GM06990 (cell line): ENCODE results near the gene HDAC10.

Experiments
- DNase-seq: peaks from one replicate; pipeline ENCODE4 v3.0.0-alpha.2; 2011; ENCODE audit not compliant: insufficient read length; ENCODE audit errors: extremely low read depth
- H3K27me3 ChIP-seq: replicated peaks from 2 replicates; pipeline ENCODE4 v1.6.0; 2011; ENCODE audit warnings: low read length; ENCODE audit not compliant: control insufficient read depth, insufficient read depth
- H3K36me3 ChIP-seq: 2 replicates; pipeline ENCODE4 v1.5.1; 2011; ENCODE audit warnings: low read length; ENCODE audit not compliant: control insufficient read depth, insufficient read depth
- H3K4me3 ChIP-seq: replicated peaks from 2 replicates; pipeline ENCODE4 v1.5.1; 2011; ENCODE audit warnings: low read depth, mild to moderate bottlenecking, control low read depth, low read length
- TF ChIP-seq, protein P1 (sequence below): IDR thresholded peaks from 2 replicates; pipeline ENCODE4 v1.5.1; 2011; ENCODE audit warnings: low read length, control low read depth, mild to moderate bottlenecking, inconsistent platforms; ENCODE audit not compliant: insufficient read depth, poor library complexity, severe bottlenecking

Gene HDAC10

GRCh38 chr22:50259302-50259701, 8.2 kb upstream of the HDAC10 start:
- Histone ChIP-seq H3K36me3 (no peaks in the 10 kb centered on the region; the same call in none of the 2 replicates), H3K27me3 (no peaks in the 10 kb centered on the region), H3K4me3 (no peak overlapping the region)
- TF ChIP-seq, protein P1, sequence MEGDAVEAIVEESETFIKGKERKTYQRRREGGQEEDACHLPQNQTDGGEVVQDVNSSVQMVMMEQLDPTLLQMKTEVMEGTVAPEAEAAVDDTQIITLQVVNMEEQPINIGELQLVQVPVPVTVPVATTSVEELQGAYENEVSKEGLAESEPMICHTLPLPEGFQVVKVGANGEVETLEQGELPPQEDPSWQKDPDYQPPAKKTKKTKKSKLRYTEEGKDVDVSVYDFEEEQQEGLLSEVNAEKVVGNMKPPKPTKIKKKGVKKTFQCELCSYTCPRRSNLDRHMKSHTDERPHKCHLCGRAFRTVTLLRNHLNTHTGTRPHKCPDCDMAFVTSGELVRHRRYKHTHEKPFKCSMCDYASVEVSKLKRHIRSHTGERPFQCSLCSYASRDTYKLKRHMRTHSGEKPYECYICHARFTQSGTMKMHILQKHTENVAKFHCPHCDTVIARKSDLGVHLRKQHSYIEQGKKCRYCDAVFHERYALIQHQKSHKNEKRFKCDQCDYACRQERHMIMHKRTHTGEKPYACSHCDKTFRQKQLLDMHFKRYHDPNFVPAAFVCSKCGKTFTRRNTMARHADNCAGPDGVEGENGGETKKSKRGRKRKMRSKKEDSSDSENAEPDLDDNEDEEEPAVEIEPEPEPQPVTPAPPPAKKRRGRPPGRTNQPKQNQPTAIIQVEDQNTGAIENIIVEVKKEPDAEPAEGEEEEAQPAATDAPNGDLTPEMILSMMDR, result no peak
- no peak for DNase-seq

DNA sequence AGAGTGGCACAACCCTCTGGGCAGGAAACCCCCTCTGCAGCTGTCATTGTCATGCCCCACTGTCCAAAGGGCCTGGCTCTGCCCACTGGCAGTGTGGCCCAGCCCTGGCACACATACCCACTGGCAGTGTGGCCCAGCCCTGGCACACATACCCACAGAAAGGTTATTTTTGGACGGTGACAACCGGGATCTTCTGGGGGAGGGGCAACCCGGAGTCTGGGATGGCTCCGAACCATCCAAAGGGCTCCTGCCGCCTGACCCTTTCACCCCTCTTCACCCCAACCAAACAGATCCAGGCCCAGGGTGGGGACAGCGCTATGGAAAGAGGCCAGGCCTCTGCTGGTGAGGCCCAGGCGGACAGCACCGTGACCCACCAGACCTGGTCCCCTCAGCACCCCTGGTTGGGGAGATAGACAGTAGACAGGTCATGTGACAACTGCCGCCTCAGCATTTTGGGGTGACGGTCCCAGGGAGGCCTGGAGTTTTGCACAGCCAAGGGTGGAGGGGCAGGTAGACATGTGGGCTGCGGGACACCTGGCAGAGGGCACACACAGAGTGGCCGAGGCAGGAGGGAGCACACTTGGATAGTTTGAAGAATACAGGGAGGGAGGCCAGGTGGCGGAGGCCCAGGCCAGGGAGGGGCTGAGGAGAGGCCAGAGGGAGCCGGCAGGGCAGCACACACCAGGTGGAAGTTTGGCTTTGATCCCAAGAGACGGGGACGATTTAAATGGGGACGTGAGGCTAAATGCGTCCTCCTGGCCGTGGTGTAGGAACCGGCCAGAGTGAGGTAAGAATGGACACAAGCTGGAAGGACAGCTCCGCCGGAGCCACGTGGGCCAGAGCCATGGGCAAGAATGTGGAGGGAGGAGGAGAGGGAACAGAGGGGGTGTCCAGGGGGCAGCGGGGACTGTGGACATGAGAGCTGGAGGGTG, 7.6 kb upstream of the HDAC10 start:
- DNase-seq, result no peak
- TF ChIP-seq, protein P1, result no peak
- Histone ChIP-seq H3K36me3 (no peaks in the 10 kb centered on the region; the same call in none of the 2 replicates), H3K27me3 (no peaks in the 10 kb centered on the region), H3K4me3 (no peak overlapping the region)

DNA sequence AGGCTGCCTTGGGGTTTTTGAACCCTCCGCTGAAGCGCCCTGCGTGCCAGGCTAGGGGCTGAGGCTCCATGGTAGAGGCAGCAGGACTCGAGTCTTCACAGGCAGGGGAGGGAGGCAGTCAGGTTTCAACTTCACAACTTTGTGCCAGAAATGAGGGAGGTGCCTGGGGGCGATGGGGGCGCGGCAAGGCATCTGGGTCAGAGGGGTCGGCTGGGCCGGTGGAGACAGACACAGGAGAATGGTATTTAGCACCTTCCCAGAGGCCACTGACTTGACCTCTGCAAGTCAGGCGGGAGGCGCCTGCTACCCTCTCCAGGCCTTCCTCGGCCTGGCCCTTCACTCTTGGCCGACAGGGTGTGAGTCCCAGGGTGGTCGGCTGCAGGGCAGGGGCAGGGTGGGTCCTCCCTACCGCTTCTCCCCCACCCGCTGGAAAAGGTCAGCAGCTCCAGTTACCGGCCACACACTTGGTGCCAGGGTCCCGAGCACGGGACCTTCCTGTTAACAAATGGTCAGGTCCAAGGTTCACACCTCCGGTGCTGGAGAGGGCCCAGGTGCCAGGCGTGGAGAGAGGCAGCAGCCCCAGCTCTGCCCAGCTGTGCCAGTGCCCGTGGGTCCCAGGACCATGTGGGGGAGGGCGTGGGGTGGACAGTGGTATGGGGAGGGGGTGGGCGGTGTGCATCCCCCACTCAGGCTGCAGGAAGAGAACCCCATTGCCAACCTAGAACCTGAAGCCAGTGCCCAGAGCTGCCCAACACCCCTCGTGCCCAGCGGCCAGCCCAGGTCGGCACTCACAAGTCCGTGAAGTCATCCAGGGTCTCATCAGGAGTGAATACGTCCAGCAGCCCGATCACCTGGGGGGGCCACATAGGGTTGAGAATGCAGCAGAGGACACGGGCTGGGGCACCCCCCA, 6.6 kb upstream of the HDAC10 start:
- DNase-seq, result no peak
- Histone ChIP-seq H3K4me3 (no peak overlapping the region), H3K36me3 (peaks cover 2% of the 10 kb centered on the region), H3K27me3 (no peaks in the 10 kb centered on the region)
- TF ChIP-seq, protein P1, result no peak

- TF ChIP-seq, protein P1, result no peak
- peaks cover 2% of the 10 kb centered on the region; the same call in 1 of the 2 replicates for H3K36me3 ChIP-seq
- DNase-seq, result no peak
- no peak overlapping the region for H3K4me3 ChIP-seq
- H3K27me3 ChIP-seq, result no peaks in the 10 kb centered on the region
Observed at GRCh38 chr22:50257041-50257440, 6.0 kb upstream of the HDAC10 start.

GRCh38 chr22:50256258-50256862, 5.3 kb upstream of the HDAC10 start:
- peaks cover 2% of the 10 kb centered on the region; the same call in 1 of the 2 replicates for H3K36me3 ChIP-seq

More at GRCh38 chr22:50256258-50256862, 5.3 kb upstream of the HDAC10 start:
- Histone ChIP-seq H3K27me3 (no peaks in the 10 kb centered on the region), H3K4me3 (no peak overlapping the region)
- TF ChIP-seq, protein P1, result no peak
- no peak for DNase-seq
